OCI-LY3 (cell line): ENCODE data around the gene ZNF280B.
"Not testable (repeated sequence)": the region's sequence is repeated elsewhere in the genome, so short reads cannot be mapped to it uniquely, and the experiment has no call there.

Experiments
- H2AFZ ChIP-seq: fragments of 200-600, 300-600 bp; shearing (Covaris generic); 2 replicates; pipeline ENCODE4 v1.6.0; 2014; ENCODE audit warnings: antibody characterized with exemption, low read depth, low read length
- H3K27ac ChIP-seq: fragments of 200-600, 300-600 bp; sonication (generic); 2 replicates; pipeline ENCODE4 v1.5.1; 2014; ENCODE audit warnings: mild to moderate bottlenecking, low read length, moderate library complexity, mixed read lengths
- H3K27me3 ChIP-seq: fragments of 200-600, 300-600 bp; sonication (generic); 2 replicates; pipeline ENCODE4 v1.6.1; 2014; ENCODE audit warnings: low read depth, low read length, mixed read lengths
- H3K36me3 ChIP-seq: fragments of 200-600, 300-600 bp; sonication (generic); replicated peaks from 2 replicates; pipeline ENCODE3; 2014; ENCODE audit warnings: low read depth, low read length, mixed read lengths
- H3K4me1 ChIP-seq: fragments of 300-600, 200-600 bp; sonication (generic); 2 replicates; pipeline ENCODE4 v1.6.1; 2014; ENCODE audit warnings: low read length, mixed read lengths
- H3K4me2 ChIP-seq: fragments of 200-600, 300-600 bp; sonication (generic); 2 replicates; pipeline ENCODE4 v1.6.1; 2014; ENCODE audit warnings: low read length, mixed read lengths
- H3K4me3 ChIP-seq: fragments of 300-600, 200-600 bp; sonication (generic); 2 replicates; pipeline ENCODE4 v1.5.1; 2014; ENCODE audit warnings: antibody characterized with exemption, mild to moderate bottlenecking, low read length, moderate library complexity
- H3K79me2 ChIP-seq: fragments of 300-600, 200-600 bp; shearing (Covaris generic); 2 replicates; pipeline ENCODE4 v1.6.1; 2014; ENCODE audit warnings: mild to moderate bottlenecking, low read length, mixed read lengths
- H3K9ac ChIP-seq: fragments of 300-600, 200-600 bp; shearing (Covaris generic); 2 replicates; pipeline ENCODE4 v1.6.0; 2014; ENCODE audit warnings: mild to moderate bottlenecking, low read length, moderate library complexity
- H3K9me3 ChIP-seq: fragments of 200-600, 300-600 bp; shearing (Covaris generic); 2 replicates; pipeline ENCODE4 v1.6.1; 2014; ENCODE audit warnings: low read length, mixed read lengths; ENCODE audit not compliant: insufficient read depth
- H4K20me1 ChIP-seq: fragments of 200-600, 300-600 bp; sonication (generic); 2 replicates; pipeline ENCODE4 v1.6.1; 2016; ENCODE audit warnings: low read length, mixed read lengths; ENCODE audit not compliant: insufficient read depth
- EZH2phosphoT487 ChIP-seq: fragments of 200-600 bp; shearing (Covaris generic); IDR thresholded peaks from 2 replicates; pipeline ENCODE4 v1.6.1; 2018; ENCODE audit warnings: antibody characterized with exemption, mixed run types, low read depth
- TF ChIP-seq, protein P1 (sequence below): fragments of 200-600, 300-600 bp; sonication (generic); IDR thresholded peaks from 2 replicates; pipeline ENCODE4 v1.5.1; 2014; ENCODE audit warnings: antibody characterized with exemption, low read length, low read depth

Gene ZNF280B

DNA sequence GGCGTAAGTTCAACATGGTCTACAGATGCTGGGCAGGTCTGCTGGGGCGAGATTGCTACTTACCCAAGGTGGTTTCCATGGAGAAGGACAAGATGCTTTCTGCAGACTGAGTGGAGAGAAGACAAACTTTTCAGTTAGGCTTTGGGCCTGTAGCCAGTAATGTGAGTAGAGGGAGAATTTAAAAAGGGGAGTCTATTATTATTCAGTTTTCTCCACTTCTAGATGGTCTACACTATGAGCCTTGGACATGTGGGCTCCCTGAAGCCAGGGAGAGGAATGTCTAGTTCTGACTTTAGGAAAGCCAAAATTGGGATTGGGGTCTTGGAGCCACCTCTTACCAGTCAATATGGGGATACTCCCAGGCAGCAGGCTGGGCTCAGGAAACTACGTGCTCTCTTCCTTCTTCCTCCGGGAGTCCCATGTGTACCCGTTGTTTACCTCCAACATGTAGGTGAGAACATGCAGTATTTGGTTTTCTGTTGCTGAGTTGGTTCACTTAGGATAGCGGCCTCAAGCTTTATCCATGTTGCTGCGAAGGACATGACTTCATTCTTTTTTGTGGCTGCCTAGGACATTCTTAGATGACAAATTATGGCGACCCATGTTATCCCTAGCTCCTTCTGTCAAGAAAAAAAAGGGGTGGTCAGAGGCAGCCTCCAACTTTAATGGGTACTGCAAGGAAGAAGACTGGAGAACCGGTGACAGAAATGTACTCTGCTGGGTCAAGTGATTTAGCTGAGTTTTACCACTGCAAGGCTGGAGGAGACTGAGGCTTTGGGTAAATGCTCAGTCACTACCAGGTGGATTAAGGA, 26.3 kb upstream of the ZNF280B start:
- Histone ChIP-seq H4K20me1 (no peaks in the 10 kb centered on the region), H3K4me1 (peaks cover 3% of the 10 kb centered on the region), H3K4me3 (no peak overlapping the region), H3K4me2 (no peak overlapping the region), H3K9me3 (no peaks in the 10 kb centered on the region), H3K9ac (no peak overlapping the region), H3K79me2 (no peaks in the 10 kb centered on the region), H3K27ac (no peak overlapping the region), H2AFZ (no peak overlapping the region), H3K36me3 (no peaks in the 10 kb centered on the region), H3K27me3 (no peaks in the 10 kb centered on the region)
- no peak for TF ChIP-seq EZH2phosphoT487

DNA sequence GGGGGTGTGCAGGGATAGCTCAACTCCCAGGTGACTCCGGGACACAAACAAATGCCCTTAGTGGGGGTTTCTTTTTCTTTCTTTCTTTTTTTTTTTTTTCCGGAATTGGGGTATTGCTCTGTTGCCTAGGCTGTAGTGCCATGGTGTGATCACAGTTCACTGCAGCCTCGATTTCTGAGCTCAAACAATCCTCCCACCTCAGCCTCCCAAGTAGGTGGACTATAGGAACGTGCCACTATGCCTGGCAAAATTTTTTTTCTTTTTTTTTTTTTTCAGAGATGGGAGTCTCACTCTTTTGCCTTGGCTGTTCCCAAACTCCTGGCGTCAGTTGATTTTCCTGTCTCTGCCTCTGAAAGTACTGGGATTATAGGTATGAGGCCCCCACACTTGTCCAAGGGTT, 25.3 kb upstream of the ZNF280B start:
- Histone ChIP-seq H2AFZ (no peak overlapping the region), H3K4me2 (no peak overlapping the region), H3K4me3 (no peak overlapping the region), H3K9me3 (no peaks in the 10 kb centered on the region), H3K27ac (no peak overlapping the region), H4K20me1 (no peaks in the 10 kb centered on the region), H3K9ac (no peak overlapping the region), H3K36me3 (no peaks in the 10 kb centered on the region), H3K4me1 (peaks cover 3% of the 10 kb centered on the region), H3K79me2 (no peaks in the 10 kb centered on the region), H3K27me3 (no peaks in the 10 kb centered on the region)
- TF ChIP-seq, protein P1, sequence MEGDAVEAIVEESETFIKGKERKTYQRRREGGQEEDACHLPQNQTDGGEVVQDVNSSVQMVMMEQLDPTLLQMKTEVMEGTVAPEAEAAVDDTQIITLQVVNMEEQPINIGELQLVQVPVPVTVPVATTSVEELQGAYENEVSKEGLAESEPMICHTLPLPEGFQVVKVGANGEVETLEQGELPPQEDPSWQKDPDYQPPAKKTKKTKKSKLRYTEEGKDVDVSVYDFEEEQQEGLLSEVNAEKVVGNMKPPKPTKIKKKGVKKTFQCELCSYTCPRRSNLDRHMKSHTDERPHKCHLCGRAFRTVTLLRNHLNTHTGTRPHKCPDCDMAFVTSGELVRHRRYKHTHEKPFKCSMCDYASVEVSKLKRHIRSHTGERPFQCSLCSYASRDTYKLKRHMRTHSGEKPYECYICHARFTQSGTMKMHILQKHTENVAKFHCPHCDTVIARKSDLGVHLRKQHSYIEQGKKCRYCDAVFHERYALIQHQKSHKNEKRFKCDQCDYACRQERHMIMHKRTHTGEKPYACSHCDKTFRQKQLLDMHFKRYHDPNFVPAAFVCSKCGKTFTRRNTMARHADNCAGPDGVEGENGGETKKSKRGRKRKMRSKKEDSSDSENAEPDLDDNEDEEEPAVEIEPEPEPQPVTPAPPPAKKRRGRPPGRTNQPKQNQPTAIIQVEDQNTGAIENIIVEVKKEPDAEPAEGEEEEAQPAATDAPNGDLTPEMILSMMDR, result no peak
- TF ChIP-seq EZH2phosphoT487, result no peak

DNA sequence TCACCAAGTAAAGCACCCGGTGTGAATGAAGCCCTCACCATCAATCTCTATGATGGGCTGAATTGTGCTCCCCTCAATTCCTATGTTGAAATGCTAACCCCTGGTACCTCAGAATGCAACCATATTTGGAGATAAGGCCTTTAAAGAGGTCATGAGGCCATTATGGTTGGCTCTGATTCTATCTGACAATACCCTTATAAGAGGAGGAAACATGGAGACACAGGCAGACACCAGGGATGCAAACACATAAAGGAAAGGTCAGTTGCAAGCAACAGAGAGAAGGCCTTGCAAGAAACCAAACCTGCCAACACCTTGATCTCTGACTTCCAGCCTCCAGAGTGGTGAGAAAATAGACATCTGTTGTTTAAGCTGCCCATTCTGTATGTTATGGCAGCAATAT, 24.9 kb upstream of the ZNF280B start:
- H3K36me3 ChIP-seq, result no peaks in the 10 kb centered on the region
- no peaks in the 10 kb centered on the region for H3K9me3 ChIP-seq
- H3K9ac ChIP-seq, result no peak overlapping the region
- H3K4me1 ChIP-seq, result peaks cover 3% of the 10 kb centered on the region
- H3K79me2 ChIP-seq, result no peaks in the 10 kb centered on the region
- H2AFZ ChIP-seq, result no peak overlapping the region
- H3K4me2 ChIP-seq, result no peak overlapping the region
- no peak for TF ChIP-seq EZH2phosphoT487
- TF ChIP-seq, protein P1, result no peak
- no peaks in the 10 kb centered on the region for H4K20me1 ChIP-seq
- no peaks in the 10 kb centered on the region for H3K27me3 ChIP-seq
- H3K27ac ChIP-seq, result no peak overlapping the region
- no peak overlapping the region for H3K4me3 ChIP-seq

DNA sequence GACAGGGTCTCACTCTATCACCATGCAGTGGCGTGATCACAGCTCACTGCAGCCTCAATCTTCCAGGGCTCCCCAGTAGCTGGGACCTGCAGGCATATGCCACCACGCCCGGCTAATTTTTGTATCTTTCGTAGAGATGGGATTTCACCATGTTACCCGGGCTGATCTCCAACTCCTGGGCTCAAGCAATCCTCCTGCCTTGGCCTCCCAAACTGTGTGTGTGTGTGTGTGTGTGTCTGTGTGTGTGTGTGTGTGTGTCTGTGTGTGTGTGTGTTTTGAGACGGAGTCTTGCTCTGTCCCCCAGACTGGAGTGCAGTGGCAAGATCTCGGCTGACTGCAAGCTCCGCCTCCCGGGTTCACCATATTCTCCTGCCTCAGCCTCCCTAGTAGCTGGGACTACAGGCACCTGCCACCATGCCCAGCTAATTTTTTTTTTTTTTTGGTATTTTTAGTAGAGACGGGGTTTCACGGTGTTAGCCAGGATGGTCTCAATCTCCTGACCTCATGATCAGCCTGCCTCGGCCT, 24.1 kb upstream of the ZNF280B start:
- H3K9me3 ChIP-seq, H3K4me3 ChIP-seq, H3K4me2 ChIP-seq, H4K20me1 ChIP-seq, H3K9ac ChIP-seq, H3K4me1 ChIP-seq, H3K79me2 ChIP-seq, H3K27me3 ChIP-seq, H3K27ac ChIP-seq, H3K36me3 ChIP-seq, H2AFZ ChIP-seq: not testable (repeated sequence)

DNA sequence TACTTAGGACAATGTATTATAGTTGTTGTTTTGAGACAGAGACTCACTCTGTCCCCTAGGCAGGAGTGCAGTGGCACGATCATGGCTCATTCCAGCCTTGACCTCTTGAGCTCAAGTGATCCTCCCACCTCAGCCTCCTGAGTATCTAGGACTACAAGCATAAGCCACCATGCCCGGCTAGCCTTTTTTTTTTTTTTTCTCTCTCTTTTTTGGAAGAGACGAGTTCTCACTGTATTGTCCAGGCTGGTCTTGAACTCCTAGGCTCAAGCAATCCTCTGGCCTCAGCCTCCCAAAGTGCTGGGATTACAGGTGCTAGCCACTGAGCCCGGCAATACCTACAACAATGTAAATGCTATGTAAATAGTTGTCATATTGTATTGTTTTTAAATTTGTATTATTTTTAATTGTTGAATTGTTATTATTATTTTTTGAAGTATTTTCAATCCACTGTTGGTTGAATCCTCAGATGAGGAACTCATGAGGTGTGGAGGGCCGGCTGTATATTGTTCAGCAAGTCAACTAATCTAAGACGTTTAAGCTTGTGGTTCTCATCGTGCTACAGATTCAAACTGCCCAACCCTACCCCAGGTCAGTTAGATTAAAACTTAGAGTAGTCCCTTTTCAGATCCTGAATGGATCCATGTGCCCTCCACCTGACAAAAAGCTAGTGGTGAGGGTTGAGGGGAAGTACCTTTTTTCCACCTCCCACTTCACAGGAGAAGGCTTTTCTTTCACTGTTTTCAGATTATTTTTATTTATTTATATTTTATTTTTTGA, 23.4 kb upstream of the ZNF280B start:
- no peak overlapping the region for H3K4me3 ChIP-seq
- H3K79me2 ChIP-seq, result no peaks in the 10 kb centered on the region
- H3K36me3 ChIP-seq, result no peaks in the 10 kb centered on the region
- H3K4me2 ChIP-seq, result no peak overlapping the region
- TF ChIP-seq, protein P1, result no peak
- no peak for TF ChIP-seq EZH2phosphoT487
- no peak overlapping the region for H2AFZ ChIP-seq
- no peaks in the 10 kb centered on the region for H4K20me1 ChIP-seq
- H3K27me3 ChIP-seq, result no peaks in the 10 kb centered on the region
- no peak overlapping the region for H3K9ac ChIP-seq
- no peaks in the 10 kb centered on the region for H3K9me3 ChIP-seq
- H3K27ac ChIP-seq, result no peak overlapping the region
- peaks cover 8% of the 10 kb centered on the region for H3K4me1 ChIP-seq
